ENCODE measurements around the gene CAMKK1.
"Not testable (repeated sequence)": the region's sequence is repeated elsewhere in the genome, so short reads cannot be mapped to it uniquely, and the experiment has no call there.

CAMKK1 gene

DNA sequence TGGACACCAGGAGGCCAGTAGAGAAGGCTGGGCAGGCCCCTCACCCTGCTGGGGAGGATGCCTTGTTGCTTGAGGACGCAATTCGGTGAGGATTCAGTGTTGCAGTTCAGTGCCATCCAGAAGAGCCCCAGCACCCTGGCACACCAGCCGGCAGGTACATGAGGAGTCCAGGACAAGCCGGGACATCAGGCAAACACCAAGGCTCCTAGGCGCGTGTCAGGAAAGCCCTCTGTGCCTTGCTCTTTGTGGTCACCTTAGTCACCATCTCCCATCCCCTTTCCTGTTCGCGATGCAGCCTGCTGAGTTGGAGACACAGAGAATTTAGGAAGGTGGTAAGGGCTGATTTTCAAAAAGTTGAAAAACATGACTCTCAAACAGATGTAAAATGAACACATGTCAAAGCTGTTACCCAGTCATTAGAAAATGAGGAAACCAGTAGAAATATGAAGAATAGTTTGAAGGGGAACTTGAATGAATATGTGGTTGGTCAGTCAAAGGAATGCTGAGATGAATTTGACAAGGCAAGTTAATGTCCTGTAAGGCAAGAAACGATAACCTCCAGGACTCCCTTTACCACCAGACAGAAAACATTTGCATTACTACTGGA lies 44.5 kb downstream of the CAMKK1 start:
- no peak for DNase-seq (ENCODE audit: low read depth in 2 of 2)

DNA sequence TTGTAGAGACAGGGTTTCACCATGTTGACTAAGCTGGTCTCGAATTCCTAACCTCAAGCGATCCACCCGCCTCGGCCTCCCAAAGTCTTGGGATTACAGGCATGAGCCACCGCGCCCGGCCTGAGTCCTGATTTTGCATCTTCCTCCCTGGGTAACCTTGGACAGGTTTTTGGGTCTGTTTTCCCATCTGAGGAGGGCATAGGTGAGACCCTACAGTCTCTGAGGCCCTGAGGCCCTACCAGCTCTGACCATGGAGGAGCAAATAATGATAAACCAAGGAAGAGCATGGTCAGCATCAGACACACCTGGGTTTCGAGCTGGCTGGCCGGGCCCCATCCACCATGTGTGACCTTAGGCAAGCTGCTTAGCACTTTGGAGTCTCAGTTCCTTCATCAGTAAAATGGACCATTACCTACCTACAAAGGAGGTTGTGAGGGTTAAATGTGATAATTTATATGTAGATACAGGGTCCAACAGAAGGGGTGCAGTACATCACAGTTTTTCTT lies 45.6 kb downstream of the CAMKK1 start:
- TF ChIP-seq, protein P1, sequence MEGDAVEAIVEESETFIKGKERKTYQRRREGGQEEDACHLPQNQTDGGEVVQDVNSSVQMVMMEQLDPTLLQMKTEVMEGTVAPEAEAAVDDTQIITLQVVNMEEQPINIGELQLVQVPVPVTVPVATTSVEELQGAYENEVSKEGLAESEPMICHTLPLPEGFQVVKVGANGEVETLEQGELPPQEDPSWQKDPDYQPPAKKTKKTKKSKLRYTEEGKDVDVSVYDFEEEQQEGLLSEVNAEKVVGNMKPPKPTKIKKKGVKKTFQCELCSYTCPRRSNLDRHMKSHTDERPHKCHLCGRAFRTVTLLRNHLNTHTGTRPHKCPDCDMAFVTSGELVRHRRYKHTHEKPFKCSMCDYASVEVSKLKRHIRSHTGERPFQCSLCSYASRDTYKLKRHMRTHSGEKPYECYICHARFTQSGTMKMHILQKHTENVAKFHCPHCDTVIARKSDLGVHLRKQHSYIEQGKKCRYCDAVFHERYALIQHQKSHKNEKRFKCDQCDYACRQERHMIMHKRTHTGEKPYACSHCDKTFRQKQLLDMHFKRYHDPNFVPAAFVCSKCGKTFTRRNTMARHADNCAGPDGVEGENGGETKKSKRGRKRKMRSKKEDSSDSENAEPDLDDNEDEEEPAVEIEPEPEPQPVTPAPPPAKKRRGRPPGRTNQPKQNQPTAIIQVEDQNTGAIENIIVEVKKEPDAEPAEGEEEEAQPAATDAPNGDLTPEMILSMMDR (IDR thresholded peaks at IDR 0.05; ENCODE audit: low read depth, low read length), result no peak

More for the DNA sequence above, 44.5 kb downstream of the CAMKK1 start:
- TF ChIP-seq, protein P1 (IDR thresholded peaks at IDR 0.05; ENCODE audit: low read depth, low read length), result no peak
- H3K4me3 ChIP-seq (replicated peaks in 1 of 2; ENCODE audit: low read depth in 2 of 2, low read length in 2 of 2), result no peak overlapping the region

DNA sequence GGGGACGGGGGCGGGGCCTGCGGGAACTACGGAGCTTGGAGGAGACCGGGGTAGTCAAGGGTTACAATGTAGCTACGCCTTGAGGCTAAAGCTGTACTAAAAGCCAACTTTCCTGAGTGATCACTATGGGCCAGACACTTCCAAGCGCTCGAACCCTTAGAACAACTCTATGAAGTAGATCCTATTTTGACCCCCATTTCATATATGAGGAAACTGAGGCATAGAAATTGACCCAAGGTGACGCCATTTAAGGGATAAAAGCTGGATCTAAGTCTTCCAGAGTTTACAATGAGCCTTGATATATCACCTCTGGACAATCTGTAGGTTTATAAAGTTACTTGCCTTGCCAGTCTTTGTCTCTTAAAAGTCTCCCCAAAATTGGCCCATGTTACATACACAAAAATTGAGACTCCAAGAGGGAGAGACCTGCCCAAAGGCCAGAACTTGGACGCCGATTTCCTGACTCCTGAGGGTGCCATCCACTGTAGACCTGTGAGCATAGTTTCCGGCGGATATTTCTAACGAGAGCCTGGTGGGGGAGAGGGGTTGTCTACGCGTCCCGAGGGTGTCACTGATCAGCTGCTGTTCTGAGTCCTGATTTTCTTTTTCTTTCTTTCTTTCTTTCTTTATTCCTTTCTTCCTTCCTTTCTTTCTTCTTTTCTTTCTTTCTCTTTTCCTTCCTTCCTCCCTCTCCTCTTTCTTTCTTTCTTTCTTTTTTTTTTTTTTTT lies 46.3 kb downstream of the CAMKK1 start:
- no peak for DNase-seq (ENCODE audit: low read depth in 2 of 2)
- TF ChIP-seq, protein P1 (IDR thresholded peaks at IDR 0.05; ENCODE audit: low read depth, low read length), result no peak
- no peak overlapping the region for H3K4me3 ChIP-seq (replicated peaks in 1 of 2; ENCODE audit: low read depth in 2 of 2, low read length in 2 of 2)

More for the DNA sequence above, 45.6 kb downstream of the CAMKK1 start:
- H3K4me3 ChIP-seq (replicated peaks in 1 of 2; ENCODE audit: low read depth in 2 of 2, low read length in 2 of 2), result no peak overlapping the region
- no peak for DNase-seq (ENCODE audit: low read depth in 2 of 2)

DNA sequence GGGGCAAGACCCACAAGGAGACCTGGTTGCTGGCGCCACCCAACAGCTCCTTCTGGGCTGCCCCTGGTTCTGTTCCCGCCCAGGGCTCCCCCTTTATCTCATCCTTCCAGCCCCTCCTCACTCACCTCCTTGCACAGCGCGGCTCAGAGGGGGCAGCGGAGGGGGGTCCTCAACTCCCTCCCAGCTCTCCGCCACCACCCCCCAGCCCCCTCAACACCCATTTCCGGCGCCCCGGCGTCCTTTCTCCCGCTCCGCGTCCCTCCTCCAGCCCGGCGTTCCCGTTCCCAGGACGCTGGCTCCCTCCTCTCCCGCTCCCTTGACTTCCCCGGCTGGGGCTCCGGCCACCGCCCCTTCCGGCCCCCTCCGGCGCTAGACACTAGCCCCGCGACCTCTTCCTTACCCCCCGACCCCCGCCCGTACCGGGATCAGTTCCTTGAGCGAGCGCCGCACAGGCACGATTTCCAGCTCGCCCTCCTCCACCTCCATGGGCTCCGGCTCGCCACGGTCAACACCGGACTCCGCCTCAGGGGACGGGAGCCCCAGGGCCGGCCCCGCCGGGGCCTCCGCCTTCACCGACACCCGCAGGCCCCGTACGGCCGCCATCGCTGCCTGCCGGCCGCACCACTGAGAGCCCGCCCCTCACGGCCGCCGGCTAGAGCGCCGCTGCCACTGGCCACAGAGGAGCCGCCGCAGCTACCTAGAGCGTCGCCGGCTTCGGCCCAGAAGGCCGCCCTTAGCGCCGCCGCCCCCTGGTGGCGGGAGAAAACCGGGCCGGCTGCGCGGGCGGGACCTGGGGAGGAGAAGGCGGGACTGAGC lies 47.0 kb downstream of the CAMKK1 start, which contains the start of gene NCBP3:
TSS of gene NCBP3 (minus strand) at position 626 of the 816 bp plus-strand sequence. CDS start at position 603, 23 bp downstream.
- peak; percentile 93 to 97 for DNase-seq (ENCODE audit: low read depth in 2 of 2)
- TF ChIP-seq, protein P1 (IDR thresholded peaks at IDR 0.05; ENCODE audit: low read depth, low read length), result peak; percentile 68
- H3K4me3 ChIP-seq (replicated peaks in 1 of 2; ENCODE audit: low read depth in 2 of 2, low read length in 2 of 2), result peak within 1 kb of the TSS; percentile 92 to 99

DNA sequence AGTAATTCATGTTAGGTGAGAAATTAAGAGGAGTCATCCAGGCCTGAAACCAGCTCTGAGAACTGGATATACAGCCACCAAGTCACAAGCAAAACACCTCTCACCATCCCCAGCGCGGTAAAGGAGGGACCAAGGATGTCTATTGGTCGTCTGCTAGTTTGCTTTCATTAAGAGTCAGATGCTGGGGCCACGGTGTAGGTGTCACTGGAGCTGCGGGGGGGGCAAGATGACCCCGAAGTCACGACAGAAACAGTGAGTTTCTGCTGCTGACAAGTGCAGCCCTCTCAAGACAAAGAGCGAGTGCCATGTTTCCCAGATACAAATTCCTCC lies 47.6 kb downstream of the CAMKK1 start:
- peak in 1 of 2 donors; percentile 31 for DNase-seq (ENCODE audit: low read depth in 2 of 2)
- TF ChIP-seq, protein P1 (IDR thresholded peaks at IDR 0.05; ENCODE audit: low read depth, low read length), result no peak
- peak overlapping the region; percentile 92 to 99 for H3K4me3 ChIP-seq (replicated peaks in 1 of 2; ENCODE audit: low read depth in 2 of 2, low read length in 2 of 2)

DNA sequence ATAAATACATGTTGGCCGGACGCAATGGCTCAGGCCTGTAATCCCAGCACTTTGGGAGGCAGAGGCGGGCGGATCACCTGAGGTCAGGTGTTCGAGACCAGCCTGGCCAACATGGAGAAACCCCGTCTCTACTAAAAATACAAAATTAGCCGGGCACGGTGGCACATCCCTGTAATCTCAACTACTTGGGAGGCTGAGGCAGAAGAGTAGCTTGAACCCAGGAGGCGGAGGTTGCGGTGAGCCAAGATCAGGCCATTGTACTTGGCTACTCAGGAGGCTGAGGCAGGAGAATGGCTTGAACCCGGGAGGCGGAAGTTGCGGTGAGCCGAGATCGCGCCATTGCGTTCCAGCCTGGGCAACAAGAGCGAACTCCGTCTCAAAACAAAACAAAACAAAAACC lies 48.3 kb downstream of the CAMKK1 start:
- not testable (repeated sequence) for DNase-seq (ENCODE audit: low read depth in 2 of 2); H3K4me3 ChIP-seq (replicated peaks in 1 of 2; ENCODE audit: low read depth in 2 of 2, low read length in 2 of 2)

All from cardiac fibroblast (primary cell).